K562 (cell line): ENCODE data around the gene FDX2. TPM values are rescaled to one million over a fixed set of nuclear protein-coding genes. Genes with fewer than 3 reads are reported as not detected.

Experiments
- ATAC-seq: fragments of 200-7000 bp; cut with Tn5 transposase; 3 replicates; pipeline ENCODE4 v1.9.1; 2020; ENCODE audit warnings: moderate library complexity
- BruUV-seq: library from RNA; stranded (reverse); fragments of 400-500 nt; replicated peaks from 2 replicates; lab custom pipeline; 2021; lab: Mats Ljungman, UMichigan
- CTCF ChIA-PET: fragments of 300-600 bp; formaldehyde crosslinking; extraction: SDS; loops from one replicate; lab custom pipeline; 2021; ENCODE audit warnings: low intra/inter-chr PET ratio; lab: Yijun Ruan, JAX
- POLR2A ChIA-PET: fragments of 300-600, 350-650 bp; sonication (Branson Sonifier 250); formaldehyde crosslinking; extraction: SDS; loops from one replicate; lab custom pipeline; 2021; ENCODE audit warnings: antibody characterized with exemption, inconsistent platforms; lab: Yijun Ruan, JAX
- DNase-seq, 4 experiments: peaks; one replicate each; pipeline versions ENCODE4 v3.0.0 to v3.0.0-alpha.2; 2011 to 2018; ENCODE audit warnings: low spot score in 3 of 4, mixed read lengths in 3 of 4; ENCODE audit errors: extremely low read depth in 1 of 4
- FAIRE-seq: peaks from 2 replicates; lab custom pipeline; 2011; peaks lifted over from hg19 to GRCh38; lab: Jason Lieb, UNC
- H2AFZ ChIP-seq: 2 replicates; pipeline ENCODE4 v1.6.0; 2011; ENCODE audit warnings: low read depth, low read length, control low read depth, inconsistent platforms
- H3K27ac ChIP-seq: fragments of 200-600 bp; 3 replicates; pipeline ENCODE4 v1.8.0; 2011; ENCODE audit warnings: low read depth, mild to moderate bottlenecking, control low read depth, inconsistent platforms, low read length, moderate library complexity, mixed read lengths; ENCODE audit errors: extremely low read depth
- H3K27me3 ChIP-seq, 2 experiments: fragments of 300-600 bp in 1 of 2; 2 replicates in 1 of 2; 3 replicates in 1 of 2; pipeline versions ENCODE4 v1.6.0 to v1.8.0; 2011; ENCODE audit warnings: inconsistent platforms in 2 of 2, low read length in 2 of 2, mild to moderate bottlenecking in 1 of 2, mixed read lengths in 1 of 2, moderate library complexity in 1 of 2; ENCODE audit not compliant: control insufficient read depth in 2 of 2, insufficient read depth in 2 of 2
- H3K36me3 ChIP-seq: fragments of 300-600 bp; 3 replicates; pipeline ENCODE4 v1.8.0; 2011; ENCODE audit warnings: mild to moderate bottlenecking, low read length, inconsistent platforms; ENCODE audit not compliant: control insufficient read depth, insufficient read depth
- H3K4me1 ChIP-seq, 2 experiments: fragments of 200-600 bp in 1 of 2; replicated peaks in 1 of 2; 2 replicates in 1 of 2; 3 replicates in 1 of 2; pipeline versions ENCODE4 v1.5.1 to v1.8.0; 2011; ENCODE audit warnings: inconsistent platforms in 2 of 2, low read length in 2 of 2, mild to moderate bottlenecking in 1 of 2, mixed read lengths in 1 of 2, moderate library complexity in 1 of 2; ENCODE audit not compliant: control insufficient read depth in 2 of 2, insufficient read depth in 2 of 2
- H3K4me2 ChIP-seq: 2 replicates; pipeline ENCODE4 v1.6.1; 2011; ENCODE audit warnings: low read length, control low read depth, inconsistent platforms, mixed read lengths; ENCODE audit not compliant: insufficient read depth
- H3K4me3 ChIP-seq: fragments of 200-600 bp; sonication (generic), shearing (Covaris generic); 2 replicates; pipeline ENCODE4 v1.5.1; 2016; ENCODE audit warnings: control low read depth, inconsistent platforms
- H3K79me2 ChIP-seq: fragments of 200-600 bp; 3 replicates; pipeline ENCODE4 v1.8.0; 2011; ENCODE audit warnings: low read length, inconsistent platforms; ENCODE audit not compliant: control insufficient read depth, insufficient read depth
- H3K9ac ChIP-seq, 2 experiments: 2 replicates each; pipeline versions ENCODE4 v1.6.0 to v1.6.1; 2011; ENCODE audit warnings: low read depth in 2 of 2, low read length in 2 of 2, control low read depth in 1 of 2, inconsistent platforms in 1 of 2, mild to moderate bottlenecking in 1 of 2, mixed read lengths in 1 of 2; ENCODE audit not compliant: insufficient read depth in 1 of 2
- H3K9me1 ChIP-seq: one replicate; pipeline ENCODE4 v1.6.0; 2011; ENCODE audit warnings: inconsistent platforms, mild to moderate bottlenecking, low read length, moderate library complexity; ENCODE audit not compliant: control insufficient read depth, insufficient read depth
- H3K9me3 ChIP-seq: replicated peaks from 2 replicates; pipeline ENCODE4 v1.5.1; 2011; ENCODE audit warnings: low read depth, low read length, inconsistent platforms; ENCODE audit not compliant: control insufficient read depth, insufficient read depth
- H4K20me1 ChIP-seq: replicated peaks from 2 replicates; pipeline ENCODE4 v1.6.1; 2011; ENCODE audit warnings: low read length, inconsistent platforms, mixed read lengths; ENCODE audit not compliant: control insufficient read depth, insufficient read depth
- DACH1 ChIP-seq: fragments of 450-650 bp; IDR thresholded peaks from 2 replicates; pipeline ENCODE4 v1.6.1; 2018; ENCODE audit not compliant: partially characterized antibody
- HMGN3 ChIP-seq: IDR thresholded peaks from 2 replicates; pipeline ENCODE4 v1.6.1; 2011; ENCODE audit warnings: borderline replicate concordance, low read depth, mild to moderate bottlenecking, mixed read lengths, low read length; ENCODE audit not compliant: insufficient read length; ENCODE audit errors: extremely low read depth
- POLR2AphosphoS2 ChIP-seq: IDR thresholded peaks from 2 replicates; pipeline ENCODE4 v1.6.1; 2012; ENCODE audit warnings: low read length, improper control_type of control experiment
- POLR2G ChIP-seq: fragments of 200-400 bp; formaldehyde crosslinking; IDR thresholded peaks from 2 replicates; pipeline ENCODE4 v1.6.1; 2017; ENCODE audit warnings: low read depth, mild to moderate bottlenecking, antibody characterized with exemption, low read length, moderate library complexity
- RBM22 ChIP-seq: fragments of 200-400 bp; formaldehyde crosslinking; IDR thresholded peaks from 2 replicates; pipeline ENCODE4 v1.6.1; 2018; ENCODE audit warnings: low read length, low read depth; ENCODE audit not compliant: poor library complexity, severe bottlenecking
- SMAD4 ChIP-seq: fragments of 250-450 bp; sonication (Bioruptor Pico); conservative IDR thresholded peaks from 2 replicates; pipeline ENCODE4 v1.8.0; 2021; ENCODE audit warnings: inconsistent platforms, mild to moderate bottlenecking, moderate library complexity
- ZFP1 ChIP-seq: fragments of 450-650 bp; formaldehyde crosslinking; IDR thresholded peaks from 2 replicates; pipeline ENCODE4 v1.4.0; 2020; ENCODE audit warnings: mild to moderate bottlenecking, mixed read lengths
- ZNF274 ChIP-seq: IDR thresholded peaks from 2 replicates; pipeline ENCODE4 v1.6.1; 2011; ENCODE audit warnings: low read depth, mild to moderate bottlenecking, low read length, moderate library complexity, borderline replicate concordance
- WGBS: fragments of 100-300 bp; shearing (Covaris generic); methylation state at CpG from one replicate; pipeline ENCODE4 v1.1.6; 2016; ENCODE audit warnings: low coverage, mixed read lengths; ENCODE audit not compliant: insufficient coverage; ENCODE audit errors: missing lambda C conversion rate; 5-methylcytosine and 5-hydroxymethylcytosine counted together
- in situ Hi-C: fragments of 300-500 bp; cut with MboI; formaldehyde crosslinking; loops from 4 replicates; pipeline ENCODE4 v1.15.0; 2018; ENCODE audit warnings: inconsistent platforms, mixed read lengths
- intact Hi-C: fragments of 100-400 bp; cut with micrococcal nuclease; formaldehyde crosslinking; loops from 2 replicates; pipeline ENCODE4 v1.14.2; 2022
- polyA plus RNA-seq, 8 experiments: library from polyadenylated mRNA; depleted of rRNA in 4 of 8; stranded (reverse) in 5 of 8; unstranded in 3 of 8; fragments of >200 nt; fragmentation: Nextera tagmentation in 2 of 8; fragmentation: Illumina TruSeq in 1 of 8; extraction: Ambion mirVana in 2 of 8; extraction: Trizol in 1 of 8; gene quantifications; 2 replicates each; pipeline versions ENCODE4 v1.2.1 to v1.2.3, GENCODE V29; 2011 to 2014; ENCODE audit warnings: inconsistent platforms in 1 of 8, missing spikeins in 1 of 8
- total RNA-seq, 7 experiments: library from RNA; depleted of rRNA in 6 of 7; stranded (reverse); fragments of >200 nt in 6 of 7; fragmentation: Illumina TruSeq in 2 of 7; extraction: Trizol in 2 of 7; gene quantifications; 2 replicates each; pipeline versions ENCODE4 v1.2.1 to v1.2.3, GENCODE V29; 2011 to 2021; ENCODE audit warnings: low replicate concordance in 1 of 7
- TF ChIP-seq, protein P1 (sequence below): fragments of 250-450 bp; sonication (Bioruptor Pico); IDR thresholded peaks from 2 replicates; pipeline ENCODE4 v1.5.0; 2021
- TF ChIP-seq, protein P2 (sequence below): fragments of 250-450 bp; sonication (Bioruptor Pico); IDR thresholded peaks from 2 replicates; pipeline ENCODE4 v1.5.0; 2020; ENCODE audit warnings: mild to moderate bottlenecking
- TF ChIP-seq, protein P3 (sequence below): sonication (generic); formaldehyde crosslinking; IDR thresholded peaks from 2 replicates; pipeline ENCODE4 v1.8.1; 2023; ENCODE audit warnings: mild to moderate bottlenecking, missing genetic modification reagents
- TF ChIP-seq, protein P4 (sequence below): fragments of 450-650 bp; formaldehyde crosslinking; IDR thresholded peaks from 2 replicates; pipeline ENCODE4 v1.4.0; 2020; ENCODE audit warnings: mild to moderate bottlenecking, moderate library complexity

Gene FDX2
- total and polyA plus RNA-seq, 9 of the 15 experiments (the other 6 are each of a cell fraction or from before 2014, with no cell fraction given) = 2.5 to 49.8 (median 29.7) TPM

DNA sequence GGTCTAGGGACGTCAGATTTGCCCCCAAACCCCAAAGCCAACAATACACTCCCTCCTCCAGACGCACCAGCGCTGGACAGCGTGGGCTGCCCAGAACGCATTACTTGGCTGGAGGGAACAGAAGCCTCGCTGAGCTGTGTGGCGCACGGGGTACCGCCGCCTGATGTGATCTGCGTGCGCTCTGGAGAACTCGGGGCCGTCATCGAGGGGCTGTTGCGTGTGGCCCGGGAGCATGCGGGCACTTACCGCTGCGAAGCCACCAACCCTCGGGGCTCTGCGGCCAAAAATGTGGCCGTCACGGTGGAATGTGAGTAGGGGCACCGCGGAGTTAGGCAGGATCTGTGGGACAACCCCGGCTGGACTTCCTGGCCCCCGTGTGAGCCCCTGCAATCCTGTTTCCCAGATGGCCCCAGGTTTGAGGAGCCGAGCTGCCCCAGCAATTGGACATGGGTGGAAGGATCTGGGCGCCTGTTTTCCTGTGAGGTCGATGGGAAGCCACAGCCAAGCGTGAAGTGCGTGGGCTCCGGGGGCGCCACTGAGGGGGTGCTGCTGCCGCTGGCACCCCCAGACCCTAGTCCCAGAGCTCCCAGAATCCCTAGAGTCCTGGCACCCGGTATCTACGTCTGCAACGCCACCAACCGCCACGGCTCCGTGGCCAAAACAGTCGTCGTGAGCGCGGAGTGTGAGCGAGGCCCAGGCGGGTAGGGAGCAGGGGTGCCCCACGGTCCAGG, 22.0 kb downstream of the FDX2 start:
- H3K27ac ChIP-seq = peak overlapping the region; percentile 74; the same call in 2 of the 3 replicates
- 93% methylated on average over 35 of the region's 49 CpGs for WGBS
- no peaks in the 10 kb centered on the region for H3K27me3 ChIP-seq
- H2AFZ ChIP-seq = no peak overlapping the region
- ATAC-seq = no peak
- peaks cover 66% of the 10 kb centered on the region for H3K79me2 ChIP-seq
- H3K4me2 ChIP-seq = peak overlapping the region; percentile 93
- BruUV-seq = no TSS peak
- intact Hi-C loops (no loop called here), in situ Hi-C loops (no loop called here)
- H3K9me1 ChIP-seq = no peaks in the 10 kb centered on the region
- peaks cover 40% of the 10 kb centered on the region; the same call in 2 of the 3 replicates for H3K36me3 ChIP-seq
- no peaks in the 10 kb centered on the region; the same call in 1 of the 2 replicates for H4K20me1 ChIP-seq
- peak overlapping the region; percentile 62 to 90; a peak in 3 of 4 replicates for H3K9ac ChIP-seq
- peaks cover 11 to 76% of the 10 kb centered on the region in 2 experiments; a peak in 4 of 5 replicates for H3K4me1 ChIP-seq
- FAIRE-seq = no peak
- DNase-seq = peak in 1 of 4 experiments; percentile 4
- peaks cover 2% of the 10 kb centered on the region; the same call in 1 of the 2 replicates for H3K9me3 ChIP-seq
- peak overlapping the region; percentile 79 for H3K4me3 ChIP-seq
- CTCF ChIA-PET = no interaction called here
- POLR2A ChIA-PET = interaction anchor here (0.7 to 1.1 kb wide), 2 partner anchors 8 to 13 kb away, joined by 3 read pairs; no protein-coding TSS in a partner anchor
- 0 out of 2 replicates have a peak, but pooled peaks have one; percentile 16 for TF ChIP-seq ZNF274
- no peak for TF ChIP-seq ZFP1
- TF ChIP-seq, protein P1, sequence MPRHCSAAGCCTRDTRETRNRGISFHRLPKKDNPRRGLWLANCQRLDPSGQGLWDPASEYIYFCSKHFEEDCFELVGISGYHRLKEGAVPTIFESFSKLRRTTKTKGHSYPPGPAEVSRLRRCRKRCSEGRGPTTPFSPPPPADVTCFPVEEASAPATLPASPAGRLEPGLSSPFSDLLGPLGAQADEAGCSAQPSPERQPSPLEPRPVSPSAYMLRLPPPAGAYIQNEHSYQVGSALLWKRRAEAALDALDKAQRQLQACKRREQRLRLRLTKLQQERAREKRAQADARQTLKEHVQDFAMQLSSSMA (CRISPR knock-in tag) = 0 out of 2 replicates have a peak, but pooled peaks have one; percentile 13
- peak; percentile 74 for TF ChIP-seq RBM22
- TF ChIP-seq SMAD4 (CRISPR knock-in tag) = 0 out of 2 replicates have a peak, but pooled peaks have one; percentile 2
- TF ChIP-seq, protein P2, sequence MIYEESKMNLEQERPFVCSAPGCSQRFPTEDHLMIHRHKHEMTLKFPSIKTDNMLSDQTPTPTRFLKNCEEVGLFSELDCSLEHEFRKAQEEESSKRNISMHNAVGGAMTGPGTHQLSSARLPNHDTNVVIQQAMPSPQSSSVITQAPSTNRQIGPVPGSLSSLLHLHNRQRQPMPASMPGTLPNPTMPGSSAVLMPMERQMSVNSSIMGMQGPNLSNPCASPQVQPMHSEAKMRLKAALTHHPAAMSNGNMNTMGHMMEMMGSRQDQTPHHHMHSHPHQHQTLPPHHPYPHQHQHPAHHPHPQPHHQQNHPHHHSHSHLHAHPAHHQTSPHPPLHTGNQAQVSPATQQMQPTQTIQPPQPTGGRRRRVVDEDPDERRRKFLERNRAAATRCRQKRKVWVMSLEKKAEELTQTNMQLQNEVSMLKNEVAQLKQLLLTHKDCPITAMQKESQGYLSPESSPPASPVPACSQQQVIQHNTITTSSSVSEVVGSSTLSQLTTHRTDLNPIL (CRISPR knock-in tag) = no peak
- TF ChIP-seq, protein P3, sequence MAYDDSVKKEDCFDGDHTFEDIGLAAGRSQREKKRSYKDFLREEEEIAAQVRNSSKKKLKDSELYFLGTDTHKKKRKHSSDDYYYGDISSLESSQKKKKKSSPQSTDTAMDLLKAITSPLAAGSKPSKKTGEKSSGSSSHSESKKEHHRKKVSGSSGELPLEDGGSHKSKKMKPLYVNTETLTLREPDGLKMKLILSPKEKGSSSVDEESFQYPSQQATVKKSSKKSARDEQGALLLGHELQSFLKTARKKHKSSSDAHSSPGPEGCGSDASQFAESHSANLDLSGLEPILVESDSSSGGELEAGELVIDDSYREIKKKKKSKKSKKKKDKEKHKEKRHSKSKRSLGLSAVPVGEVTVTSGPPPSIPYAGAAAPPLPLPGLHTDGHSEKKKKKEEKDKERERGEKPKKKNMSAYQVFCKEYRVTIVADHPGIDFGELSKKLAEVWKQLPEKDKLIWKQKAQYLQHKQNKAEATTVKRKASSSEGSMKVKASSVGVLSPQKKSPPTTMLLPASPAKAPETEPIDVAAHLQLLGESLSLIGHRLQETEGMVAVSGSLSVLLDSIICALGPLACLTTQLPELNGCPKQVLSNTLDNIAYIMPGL = no peak
- TF ChIP-seq, protein P4, sequence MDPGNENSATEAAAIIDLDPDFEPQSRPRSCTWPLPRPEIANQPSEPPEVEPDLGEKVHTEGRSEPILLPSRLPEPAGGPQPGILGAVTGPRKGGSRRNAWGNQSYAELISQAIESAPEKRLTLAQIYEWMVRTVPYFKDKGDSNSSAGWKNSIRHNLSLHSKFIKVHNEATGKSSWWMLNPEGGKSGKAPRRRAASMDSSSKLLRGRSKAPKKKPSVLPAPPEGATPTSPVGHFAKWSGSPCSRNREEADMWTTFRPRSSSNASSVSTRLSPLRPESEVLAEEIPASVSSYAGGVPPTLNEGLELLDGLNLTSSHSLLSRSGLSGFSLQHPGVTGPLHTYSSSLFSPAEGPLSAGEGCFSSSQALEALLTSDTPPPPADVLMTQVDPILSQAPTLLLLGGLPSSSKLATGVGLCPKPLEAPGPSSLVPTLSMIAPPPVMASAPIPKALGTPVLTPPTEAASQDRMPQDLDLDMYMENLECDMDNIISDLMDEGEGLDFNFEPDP (CRISPR knock-in tag) = 0 out of 2 replicates have a peak, but pooled peaks have one; percentile 56
- TF ChIP-seq POLR2G = peak; percentile 63
- no peak for TF ChIP-seq DACH1
- 0 out of 2 replicates have a peak, but pooled peaks have one; percentile 12 for TF ChIP-seq POLR2AphosphoS2
- peak; percentile 28 for TF ChIP-seq HMGN3
